Ovary (tissue), 9 donors: ENCODE data around the gene C6orf132. TPM values are rescaled to one million over a fixed set of nuclear protein-coding genes. Genes with fewer than 3 reads are reported as not detected.

Experiments
- DNase-seq, 5 donors: peaks; one replicate each; pipeline ENCODE4 v3.0.0-alpha.2; 2019 to 2020
- H3K27ac ChIP-seq, 2 donors: fragments of 200-600 bp; one replicate each; pipeline versions ENCODE4 v1.5.1 to v1.8.0; 2019 to 2022
- H3K27me3 ChIP-seq: fragments of 200-600 bp; one replicate; pipeline ENCODE4 v1.8.0; 2022
- H3K36me3 ChIP-seq: fragments of 200-600 bp; sonication (generic); one replicate; pipeline ENCODE4 v1.5.1; 2019
- H3K4me1 ChIP-seq: one replicate; pipeline ENCODE4 v1.8.1; 2013; ENCODE audit warnings: mild to moderate bottlenecking, moderate library complexity; ENCODE audit not compliant: insufficient read depth
- H3K4me3 ChIP-seq: fragments of 200-600 bp; sonication (generic); one replicate; pipeline ENCODE4 v1.5.1; 2017
- H3K9me3 ChIP-seq, 2 donors: fragments of 200-600 bp in 1 of 2; sonication (generic) in 1 of 2; one replicate each; pipeline versions ENCODE4 v1.5.1 to v1.8.1; 2013 to 2019; ENCODE audit warnings: mild to moderate bottlenecking in 1 of 2, moderate library complexity in 1 of 2
- CTCF ChIP-seq, 3 donors: fragments of 450-650 bp in 2 of 3; fragments of 200-600 bp in 1 of 3; IDR thresholded peaks; one replicate each; pipeline versions ENCODE4 v1.5.1 to v1.8.0; 2016 to 2022; ENCODE audit warnings: antibody characterized with exemption in 3 of 3, mild to moderate bottlenecking in 1 of 3
- EP300 ChIP-seq: sonication (generic); formaldehyde crosslinking; IDR thresholded peaks from one replicate; pipeline ENCODE4 v1.6.1; 2017; ENCODE audit warnings: antibody characterized with exemption
- POLR2A ChIP-seq: fragments of 450-650 bp; IDR thresholded peaks from one replicate; pipeline ENCODE4 v1.6.1; 2017; ENCODE audit warnings: antibody characterized with exemption, mild to moderate bottlenecking, moderate library complexity
- WGBS, 3 donors: extraction: QIAGEN DNeasy Blood & Tissue Kit in 1 of 3; methylation state at CpG; one replicate each; pipeline versions ENCODE4 v1.1.5 to v1.1.7; 2013 to 2017; 5-methylcytosine and 5-hydroxymethylcytosine counted together
- intact Hi-C, 4 donors: fragments of 100-400 bp; cut with DNase I; formaldehyde crosslinking; loops; one replicate each; pipeline versions ENCODE4 v1.11.0 to v1.15.1; 2022 to 2023
- polyA plus RNA-seq, 2 donors: library from polyadenylated mRNA; stranded (reverse); fragments of 200-250 nt in 1 of 2; fragments of 350-450 nt in 1 of 2; fragmentation: Illumina TruSeq in 1 of 2; extraction: RNeasy Lipid Tissue Mini Kit (QIAGEN cat#74804) in 1 of 2; gene quantifications; one replicate each; pipeline ENCODE4 v1.2.3, GENCODE V29; 2013 to 2014
- total RNA-seq, 7 donors: library from RNA; depleted of rRNA in 2 of 7; stranded (reverse); fragments of >200 nt in 2 of 7; fragmentation: NEBNext Ultra II Directional in 3 of 7; extraction: Animal tissue kit (Norgen Biotek cat#: 25700) in 3 of 7; gene quantifications; one replicate each; pipeline versions ENCODE4 v1.1.0 to v1.2.4, GENCODE V29; 2016 to 2023
- donor health status: DM: no; HTN: no; CAD: no; lungs with moderate emphysema.
- donor health status: DM: no; HTN: no; CAD: no.
- donor health status: Bipolar disorder and iron deficiency.
- donor health status: DM: yes; HTN: yes; CAD: no.
- donor health status: DM: no; HTN: no; CAD: no.
- donor health status: DM: yes; HTN: yes; CAD: no.

C6orf132 gene
- total and polyA plus RNA-seq, 9 donors: 0.05 to 14.1 (median 1.1) TPM

- no peaks in the 10 kb centered on the region for H3K36me3 ChIP-seq
- intact Hi-C loops: no loop called here
- 83 to 84% (median 83%) methylated on average over 9 of the region's 9 CpGs for WGBS, 3 donors
- H3K27me3 ChIP-seq: no peaks in the 10 kb centered on the region
- no peak overlapping the region for H3K27ac ChIP-seq
- peaks cover 5% of the 10 kb centered on the region for H3K4me1 ChIP-seq
- no peak for DNase-seq
- no peak overlapping the region for H3K4me3 ChIP-seq
- TF ChIP-seq POLR2A: no peak
- H3K9me3 ChIP-seq: no peaks in the 10 kb centered on the region
These were observed 1.4 kb downstream of the C6orf132 start for GRCh38 chr6:42140756-42141602.

GRCh38 chr6:42140032-42140431 lies 2.4 kb downstream of the C6orf132 start:
- no peak for TF ChIP-seq EP300
- TF ChIP-seq POLR2A: no peak
- no peak for TF ChIP-seq CTCF (IDR thresholded peaks at IDR 0.05)
- Histone ChIP-seq H3K9me3 (no peaks in the 10 kb centered on the region), H3K27me3 (no peaks in the 10 kb centered on the region), H3K4me3 (no peak overlapping the region), H3K36me3 (no peaks in the 10 kb centered on the region), H3K27ac (no peak overlapping the region), H3K4me1 (peaks cover 5% of the 10 kb centered on the region)
- intact Hi-C loops: no loop called here
- DNase-seq: no peak
- WGBS, 3 donors: 81 to 90% (median 90%) methylated on average over 5 of the region's 5 CpGs

- no peaks in the 10 kb centered on the region for H3K9me3 ChIP-seq
- TF ChIP-seq POLR2A (no peak), CTCF (IDR thresholded peaks at IDR 0.05) (no peak), EP300 (no peak)
- intact Hi-C loops: no loop called here
- no peak overlapping the region for H3K27ac ChIP-seq
- 70 to 73% (median 73%) methylated on average over 9 of the region's 9 CpGs for WGBS, 3 donors
- no peak overlapping the region for H3K4me3 ChIP-seq
- no peaks in the 10 kb centered on the region for H3K27me3 ChIP-seq
- H3K4me1 ChIP-seq: peaks cover 5% of the 10 kb centered on the region
- no peak for DNase-seq
- no peaks in the 10 kb centered on the region for H3K36me3 ChIP-seq
These were observed 3.5 kb downstream of the C6orf132 start for GRCh38 chr6:42138630-42139619.

- Histone ChIP-seq H3K4me3 (no peak overlapping the region), H3K27ac (no peak overlapping the region), H3K4me1 (peaks cover 5% of the 10 kb centered on the region), H3K36me3 (no peaks in the 10 kb centered on the region), H3K27me3 (no peaks in the 10 kb centered on the region), H3K9me3 (no peaks in the 10 kb centered on the region)
- intact Hi-C loops: no loop called here
- DNase-seq: no peak
- TF ChIP-seq EP300 (no peak), CTCF (IDR thresholded peaks at IDR 0.05) (no peak), POLR2A (no peak)
- 95 to 98% (median 96%) methylated on average over 6 of the region's 6 CpGs for WGBS, 3 donors
These were observed 4.2 kb downstream of the C6orf132 start for GRCh38 chr6:42138190-42138589.
